Erythroblast (primary cell): ENCODE measurements around the gene ATG101.

Experiments
- GATA1 ChIP-seq: IDR thresholded peaks from 2 replicates; pipeline ENCODE4 v1.6.1; 2011; ENCODE audit warnings: low read depth, mild to moderate bottlenecking, control low read depth, low read length, moderate library complexity
- POLR2A ChIP-seq: IDR thresholded peaks from 2 replicates; pipeline ENCODE4 v1.6.1; 2011; ENCODE audit warnings: mild to moderate bottlenecking, low read length

GRCh38 chr12:52056801-52057637 is 12.8 kb upstream of the ATG101 start:
- TF ChIP-seq POLR2A = peak; percentile 47
- TF ChIP-seq GATA1 = no peak
